ENCODE data around the gene UNC13D.

The UNC13D gene

DNA sequence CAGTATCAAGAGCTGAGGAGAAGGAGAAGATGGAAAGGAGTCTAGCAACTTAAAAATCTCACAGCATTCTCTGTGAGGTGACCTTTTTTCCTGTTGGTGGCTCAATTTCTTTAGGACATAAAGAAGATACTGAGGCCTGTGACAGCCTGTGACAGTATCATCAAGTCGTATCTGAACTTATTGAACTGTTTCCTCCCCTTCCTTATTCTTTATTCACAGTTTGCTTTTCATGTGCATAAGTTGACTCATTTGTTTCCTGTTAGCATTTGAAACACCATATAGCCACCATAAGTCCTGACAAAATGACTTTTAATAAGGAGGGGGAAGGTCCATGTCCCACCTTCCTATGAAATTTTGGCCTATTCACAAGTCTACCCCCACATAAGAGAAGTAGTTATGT lies 50.7 kb downstream of the UNC13D start:
- TF ChIP-seq GATA2 (IDR thresholded peaks at IDR 0.05; ENCODE audit: low read depth, low read length) (no peak), GATA3 (IDR thresholded peaks at IDR 0.05; ENCODE audit: low read depth, low read length) (no peak)

GRCh38 chr17:75791254-75791653 lies 53.0 kb downstream of the UNC13D start:
- TF ChIP-seq GATA3 (IDR thresholded peaks at IDR 0.05; ENCODE audit: low read depth, low read length) (no peak), GATA2 (IDR thresholded peaks at IDR 0.05; ENCODE audit: low read depth, low read length) (no peak)

DNA sequence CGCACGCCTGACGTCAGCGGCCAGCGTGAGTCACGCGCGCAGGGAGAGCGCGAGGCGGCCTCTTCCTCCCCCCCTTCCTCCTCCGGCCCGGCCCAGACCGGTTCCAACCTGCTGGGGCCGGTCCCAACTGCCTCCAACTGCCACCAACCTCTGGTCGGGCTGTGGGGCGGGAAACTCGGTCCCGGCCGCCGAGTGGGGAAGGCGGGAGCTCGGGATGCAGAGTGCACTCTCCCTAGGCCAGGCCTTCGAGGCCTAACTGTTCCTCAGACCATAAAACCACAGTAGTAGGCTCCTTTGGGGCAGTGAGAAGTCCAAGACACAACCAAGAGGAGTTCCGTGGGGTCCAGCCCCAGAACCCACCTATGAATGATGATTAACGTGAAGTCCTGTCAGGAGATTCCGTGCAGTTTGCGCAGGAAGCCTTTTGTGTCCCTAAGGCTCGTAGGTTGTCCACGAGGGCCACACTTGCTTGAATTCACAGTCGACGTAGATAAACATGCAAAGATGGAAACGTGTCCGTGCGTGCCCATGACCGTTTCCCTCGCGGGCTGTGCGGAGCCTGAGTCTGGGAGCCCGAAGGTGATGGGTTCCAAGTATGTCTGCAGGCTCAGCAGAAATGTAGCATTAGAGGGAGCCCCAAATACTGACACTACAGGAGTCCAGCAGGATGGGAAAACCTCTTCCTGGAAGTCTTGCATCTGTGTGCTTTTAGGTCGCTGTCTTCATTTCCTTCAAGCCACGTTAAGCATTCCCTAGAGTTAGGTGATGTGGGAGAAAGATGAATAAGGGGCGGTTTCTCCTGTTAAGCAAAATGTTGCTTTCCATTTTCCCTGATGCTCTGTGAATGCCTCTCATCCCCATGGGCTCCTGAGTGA lies 59.0 kb downstream of the UNC13D start:
- TF ChIP-seq GATA2 (IDR thresholded peaks at IDR 0.05; ENCODE audit: low read depth, low read length) (no peak), GATA3 (IDR thresholded peaks at IDR 0.05; ENCODE audit: low read depth, low read length) (no peak)

DNA sequence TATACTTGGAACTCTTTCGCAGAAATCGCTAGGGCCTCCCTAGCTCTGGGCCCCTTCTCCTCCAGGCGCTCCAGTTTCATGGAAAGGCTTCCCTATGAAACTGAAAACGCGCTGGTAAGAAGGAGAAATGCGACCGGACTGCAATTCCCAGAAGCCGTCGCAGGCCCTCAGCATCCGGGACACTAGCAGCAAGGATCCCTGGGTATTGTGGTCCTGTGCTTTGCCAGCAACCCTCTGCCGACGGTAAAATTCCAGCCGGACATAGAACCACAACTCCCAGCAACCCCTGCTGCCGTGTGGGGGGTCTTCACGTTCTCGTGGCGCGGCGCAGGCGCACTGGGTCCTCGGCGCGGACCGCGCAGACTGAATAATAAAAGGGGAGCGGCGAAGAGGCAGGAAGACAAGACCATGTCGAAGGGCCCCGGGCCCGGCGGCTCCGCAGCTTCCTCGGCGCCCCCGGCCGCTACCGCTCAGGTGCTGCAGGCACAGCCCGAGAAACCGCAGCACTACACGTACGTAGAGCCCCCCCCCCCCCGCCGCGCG lies 59.7 kb downstream of the UNC13D start, which contains the start of gene UNK:
UNK (plus strand) TSS at position 334 of the 543 bp plus-strand sequence; CDS start at position 409, 75 bp downstream.
- TF ChIP-seq GATA2 (IDR thresholded peaks at IDR 0.05; ENCODE audit: low read depth, low read length) (no peak; the same call in 1 of the 2 replicates), GATA3 (IDR thresholded peaks at IDR 0.05; ENCODE audit: low read depth, low read length) (no peak)

- TF ChIP-seq GATA2 (IDR thresholded peaks at IDR 0.05; ENCODE audit: low read depth, low read length) (no peak), GATA3 (IDR thresholded peaks at IDR 0.05; ENCODE audit: low read depth, low read length) (no peak)
Measured at GRCh38 chr17:75783803-75784472, 60.3 kb downstream of the UNC13D start.

GRCh38 chr17:75783069-75783783 lies 61.0 kb downstream of the UNC13D start:
- TF ChIP-seq GATA3 (IDR thresholded peaks at IDR 0.05; ENCODE audit: low read depth, low read length) (no peak), GATA2 (IDR thresholded peaks at IDR 0.05; ENCODE audit: low read depth, low read length) (no peak)

DNA sequence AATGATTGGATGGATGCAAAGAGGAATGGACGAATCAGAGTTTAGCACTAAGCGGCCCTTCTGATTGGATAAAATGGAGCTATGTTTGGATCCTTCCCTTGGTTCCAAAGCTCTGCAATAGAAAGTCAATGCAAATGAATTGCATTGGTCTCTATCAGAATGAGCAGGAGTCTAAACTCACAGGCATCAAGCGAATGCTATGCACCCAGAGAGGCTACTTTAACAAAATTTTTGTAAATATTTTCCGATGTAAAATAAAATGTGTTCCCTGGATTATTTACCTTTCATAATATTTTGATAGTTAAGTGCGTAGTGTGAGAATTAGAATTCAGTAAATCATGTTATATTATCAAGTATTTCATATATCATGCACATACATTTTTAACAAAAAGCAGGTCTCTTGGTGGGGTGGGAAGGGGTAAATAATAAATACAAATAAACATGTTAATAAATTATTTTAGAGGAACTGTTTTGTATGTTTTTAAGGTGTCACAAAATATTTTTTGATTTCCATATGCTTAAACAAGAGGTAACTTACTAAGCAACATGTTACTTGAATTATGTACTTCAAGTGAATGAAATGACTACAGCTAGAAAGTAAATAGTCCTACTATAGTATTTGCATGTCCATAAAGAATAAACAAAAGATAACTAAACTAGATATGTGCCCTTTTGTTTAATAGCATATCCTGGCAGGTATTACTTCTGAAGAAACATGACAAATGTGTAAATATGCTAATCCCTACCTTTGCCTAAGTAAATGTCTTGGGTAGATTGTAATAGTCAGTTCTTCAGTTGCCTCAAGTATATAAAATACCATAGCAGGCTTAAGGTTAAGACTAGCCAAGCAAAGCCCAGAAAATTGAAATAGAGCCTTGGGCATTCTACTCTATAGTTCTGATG lies 64.0 kb downstream of the UNC13D start:
- TF ChIP-seq GATA2 (IDR thresholded peaks at IDR 0.05; ENCODE audit: low read depth, low read length) (no peak), GATA3 (IDR thresholded peaks at IDR 0.05; ENCODE audit: low read depth, low read length) (no peak)

- TF ChIP-seq GATA3 (IDR thresholded peaks at IDR 0.05; ENCODE audit: low read depth, low read length): no peak
Measured at GRCh38 chr17:75779250-75779986, 64.8 kb downstream of the UNC13D start.

DNA sequence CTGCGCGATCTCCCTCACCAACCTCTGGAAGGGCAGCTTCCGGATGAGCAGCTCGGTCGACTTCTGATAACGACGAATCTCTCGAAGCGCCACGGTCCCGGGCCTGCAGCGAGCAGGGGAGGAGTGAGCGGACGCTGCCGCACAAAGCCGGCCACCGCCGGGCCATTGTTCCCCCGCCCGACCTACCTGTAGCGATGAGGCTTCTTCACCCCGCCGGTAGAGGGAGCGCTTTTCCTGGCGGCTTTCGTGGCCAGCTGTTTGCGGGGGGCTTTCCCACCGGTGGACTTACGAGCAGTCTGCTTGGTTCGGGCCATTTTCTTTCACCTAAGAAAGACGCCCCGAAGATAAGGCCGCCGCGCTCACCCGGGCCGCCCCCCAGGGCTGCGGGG lies 65.3 kb downstream of the UNC13D start:
- TF ChIP-seq GATA3 (IDR thresholded peaks at IDR 0.05; ENCODE audit: low read depth, low read length) (no peak), GATA2 (IDR thresholded peaks at IDR 0.05; ENCODE audit: low read depth, low read length) (no peak)

GRCh38 chr17:75777296-75777922 lies 66.8 kb downstream of the UNC13D start:
- TF ChIP-seq GATA3 (IDR thresholded peaks at IDR 0.05; ENCODE audit: low read depth, low read length): no peak
- no peak for TF ChIP-seq GATA2 (IDR thresholded peaks at IDR 0.05; ENCODE audit: low read depth, low read length)
